BE2C (cell line): ENCODE measurements around the gene TAS2R7. TPM values are rescaled to one million over a fixed set of nuclear protein-coding genes. Genes with fewer than 3 reads are reported as not detected.

Experiments
- DNase-seq: peaks from one replicate; pipeline ENCODE4 v3.0.0-alpha.2; 2020
- H3K27me3 ChIP-seq: fragments of 250-450 bp; sonication (Bioruptor Pico); 2 replicates; pipeline ENCODE4 v1.5.1; 2020; ENCODE audit warnings: mild to moderate bottlenecking
- H3K36me3 ChIP-seq: fragments of 250-450 bp; sonication (Bioruptor Pico); 2 replicates; pipeline ENCODE4 v1.5.1; 2020; ENCODE audit warnings: mild to moderate bottlenecking
- H3K4me1 ChIP-seq: fragments of 250-450 bp; sonication (Bioruptor Pico); 2 replicates; pipeline ENCODE4 v1.5.1; 2020
- H3K4me3 ChIP-seq: 2 replicates; pipeline ENCODE4 v1.5.1; 2011; ENCODE audit warnings: low read depth, low read length
- H3K9me3 ChIP-seq: fragments of 250-450 bp; sonication (Bioruptor Pico); 2 replicates; pipeline ENCODE4 v1.5.1; 2020
- polyA plus RNA-seq: library from polyadenylated mRNA; unstranded; fragments of >200 nt; gene quantifications from one replicate; pipeline ENCODE4 v1.2.1, GENCODE V29; 2012; ENCODE audit warnings: low read depth, missing spikeins; ENCODE audit not compliant: insufficient read length, insufficient read depth
- TF ChIP-seq, protein P1 (sequence below): IDR thresholded peaks from 2 replicates; pipeline ENCODE4 v1.5.1; 2012; ENCODE audit warnings: mild to moderate bottlenecking, low read depth, low read length

TAS2R7 gene, protein sequence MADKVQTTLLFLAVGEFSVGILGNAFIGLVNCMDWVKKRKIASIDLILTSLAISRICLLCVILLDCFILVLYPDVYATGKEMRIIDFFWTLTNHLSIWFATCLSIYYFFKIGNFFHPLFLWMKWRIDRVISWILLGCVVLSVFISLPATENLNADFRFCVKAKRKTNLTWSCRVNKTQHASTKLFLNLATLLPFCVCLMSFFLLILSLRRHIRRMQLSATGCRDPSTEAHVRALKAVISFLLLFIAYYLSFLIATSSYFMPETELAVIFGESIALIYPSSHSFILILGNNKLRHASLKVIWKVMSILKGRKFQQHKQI
- polyA plus RNA-seq = not detected

DNA sequence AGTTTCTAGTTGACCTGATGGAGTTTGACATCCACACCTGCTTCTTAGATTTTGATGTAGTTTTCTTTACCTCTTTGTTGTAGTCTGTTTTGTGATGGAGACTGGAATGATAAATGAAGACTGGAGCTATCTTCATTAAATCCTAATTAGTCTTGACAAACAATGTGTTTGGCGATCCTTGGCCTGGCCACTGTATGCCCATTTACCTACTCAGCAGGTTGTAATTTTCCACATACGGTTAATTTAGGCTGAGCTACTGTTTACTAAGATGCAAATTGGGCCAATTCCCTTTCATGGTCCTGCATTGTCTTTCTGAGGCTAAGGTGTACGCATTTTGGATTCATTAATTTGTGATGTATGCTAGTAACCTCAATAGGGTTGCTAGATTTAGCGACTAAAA is at the start of gene TAS2R7:
Gene TAS2R7 (minus strand): TSS at position 41 of the 400 bp plus-strand sequence. CDS start 57 bp downstream, outside the sequence.
- Histone ChIP-seq H3K4me3 (no peak within 1 kb of the TSS), H3K36me3 (no peaks in the 10 kb centered on the region), H3K4me1 (no peaks in the 10 kb centered on the region), H3K27me3 (peaks cover 2% of the 10 kb centered on the region), H3K9me3 (no peaks in the 10 kb centered on the region)
- TF ChIP-seq, protein P1, sequence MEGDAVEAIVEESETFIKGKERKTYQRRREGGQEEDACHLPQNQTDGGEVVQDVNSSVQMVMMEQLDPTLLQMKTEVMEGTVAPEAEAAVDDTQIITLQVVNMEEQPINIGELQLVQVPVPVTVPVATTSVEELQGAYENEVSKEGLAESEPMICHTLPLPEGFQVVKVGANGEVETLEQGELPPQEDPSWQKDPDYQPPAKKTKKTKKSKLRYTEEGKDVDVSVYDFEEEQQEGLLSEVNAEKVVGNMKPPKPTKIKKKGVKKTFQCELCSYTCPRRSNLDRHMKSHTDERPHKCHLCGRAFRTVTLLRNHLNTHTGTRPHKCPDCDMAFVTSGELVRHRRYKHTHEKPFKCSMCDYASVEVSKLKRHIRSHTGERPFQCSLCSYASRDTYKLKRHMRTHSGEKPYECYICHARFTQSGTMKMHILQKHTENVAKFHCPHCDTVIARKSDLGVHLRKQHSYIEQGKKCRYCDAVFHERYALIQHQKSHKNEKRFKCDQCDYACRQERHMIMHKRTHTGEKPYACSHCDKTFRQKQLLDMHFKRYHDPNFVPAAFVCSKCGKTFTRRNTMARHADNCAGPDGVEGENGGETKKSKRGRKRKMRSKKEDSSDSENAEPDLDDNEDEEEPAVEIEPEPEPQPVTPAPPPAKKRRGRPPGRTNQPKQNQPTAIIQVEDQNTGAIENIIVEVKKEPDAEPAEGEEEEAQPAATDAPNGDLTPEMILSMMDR = no peak
- no peak for DNase-seq

DNA sequence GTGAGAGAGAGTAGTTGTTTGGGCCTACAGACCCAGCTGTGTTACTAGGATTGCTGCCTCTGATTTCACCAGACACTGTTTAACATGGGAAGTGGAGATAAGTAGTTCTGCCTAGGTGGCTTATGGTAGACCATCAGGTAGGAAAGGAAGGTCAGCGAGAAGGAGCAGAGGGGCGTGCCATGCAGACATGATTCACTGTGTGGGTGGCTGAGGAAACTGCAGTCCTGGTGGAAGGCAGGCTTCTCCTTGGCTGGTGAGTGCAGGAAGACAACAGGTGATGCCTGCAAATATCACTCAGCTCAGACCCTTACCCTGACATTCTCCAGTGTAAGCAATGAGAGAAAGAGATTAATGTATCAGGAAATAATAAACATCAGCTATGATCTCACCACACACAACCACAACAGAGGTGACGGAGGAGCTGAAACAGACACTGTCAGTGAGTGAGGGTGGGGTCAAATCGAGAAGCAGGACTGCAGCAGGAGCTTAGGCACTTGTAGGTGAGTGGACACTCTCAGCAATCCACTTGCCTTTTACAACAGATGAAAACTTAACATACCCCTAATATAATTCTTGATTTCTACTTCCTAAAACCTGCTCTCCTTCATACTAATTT is 48.9 kb upstream of the TAS2R7 start:
- H3K9me3 ChIP-seq = no peaks in the 10 kb centered on the region
- H3K4me3 ChIP-seq = no peak overlapping the region
- TF ChIP-seq, protein P1 = no peak
- H3K36me3 ChIP-seq = no peaks in the 10 kb centered on the region
- H3K27me3 ChIP-seq = no peaks in the 10 kb centered on the region
- DNase-seq = no peak
- H3K4me1 ChIP-seq = no peaks in the 10 kb centered on the region

DNA sequence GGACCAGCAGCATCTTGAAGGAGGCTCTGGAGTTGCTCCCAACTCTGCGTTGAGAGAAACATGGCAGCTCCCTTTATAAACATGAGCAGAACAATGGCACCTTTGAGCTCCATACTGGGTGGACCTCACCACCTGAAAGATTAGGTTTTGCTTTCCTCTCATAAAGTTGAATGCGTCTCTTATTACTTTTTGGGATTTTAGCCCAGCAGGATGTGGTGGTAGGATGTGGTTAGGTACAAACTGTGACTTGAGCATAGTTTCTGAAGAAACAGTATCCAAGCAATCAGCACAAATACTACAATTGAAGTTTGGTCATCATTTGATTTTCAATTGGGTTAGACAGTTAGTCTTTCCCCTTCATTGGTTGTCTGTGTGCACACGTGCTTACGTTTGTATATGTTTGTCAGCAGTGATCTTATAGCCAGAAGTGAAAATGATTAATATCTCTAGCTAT is 47.0 kb upstream of the TAS2R7 start, which contains the start of gene PRR4:
Gene PRR4 (minus strand): TSS at position 51 of the 454 bp plus-strand sequence. CDS start 38 bp downstream, at position 13.
- no peaks in the 10 kb centered on the region for H3K9me3 ChIP-seq
- DNase-seq = no peak
- TF ChIP-seq, protein P1 = no peak
- no peaks in the 10 kb centered on the region for H3K4me1 ChIP-seq
- H3K4me3 ChIP-seq = no peak within 1 kb of the TSS
- no peaks in the 10 kb centered on the region for H3K27me3 ChIP-seq
- H3K36me3 ChIP-seq = no peaks in the 10 kb centered on the region

DNA sequence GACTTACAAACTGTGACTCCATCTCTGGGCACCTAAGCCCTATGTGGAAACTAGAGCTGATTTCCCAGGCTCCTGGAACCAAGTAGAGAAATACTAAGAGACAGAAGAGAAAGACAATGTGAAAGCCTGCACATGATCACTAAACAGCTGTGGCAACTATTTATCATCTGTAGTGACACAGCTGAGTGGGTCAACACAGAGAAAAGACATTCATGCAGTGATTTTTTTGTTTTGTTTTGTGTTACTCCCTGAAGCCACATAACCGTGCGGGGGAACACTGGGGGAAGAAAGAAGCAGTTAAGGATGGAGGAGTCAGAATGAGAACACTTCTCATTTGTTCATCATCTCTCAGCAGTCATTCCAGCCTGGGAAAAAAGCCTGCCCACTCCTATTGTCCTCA is 45.3 kb upstream of the TAS2R7 start:
- TF ChIP-seq, protein P1 = no peak
- no peak for DNase-seq
- no peak overlapping the region for H3K4me3 ChIP-seq

DNA sequence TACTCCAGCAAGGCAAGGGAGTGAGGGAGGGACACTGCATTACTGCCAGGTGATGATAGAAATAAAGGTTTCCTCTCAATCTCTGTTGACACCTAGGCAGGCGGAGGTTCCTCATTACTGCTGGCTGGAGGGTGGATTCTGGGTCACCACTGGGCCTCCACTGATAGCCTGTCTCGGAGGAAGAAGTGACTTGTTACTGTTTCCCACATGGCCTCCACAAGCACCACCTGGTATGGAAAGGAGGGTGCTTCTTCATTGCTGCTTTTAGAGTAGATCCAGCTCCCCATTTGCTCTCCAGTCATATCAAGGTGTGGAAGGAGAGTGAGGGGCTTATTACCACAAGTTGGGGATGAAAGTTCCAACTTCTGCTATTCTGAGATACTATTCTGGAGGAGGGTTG is 40.4 kb upstream of the TAS2R7 start:
- TF ChIP-seq, protein P1 = no peak
- no peaks in the 10 kb centered on the region for H3K4me1 ChIP-seq
- H3K4me3 ChIP-seq = no peak overlapping the region
- H3K9me3 ChIP-seq = no peaks in the 10 kb centered on the region
- no peaks in the 10 kb centered on the region for H3K36me3 ChIP-seq
- no peak for DNase-seq
- H3K27me3 ChIP-seq = no peaks in the 10 kb centered on the region

More for the DNA sequence above, 45.3 kb upstream of the TAS2R7 start:
- Histone ChIP-seq H3K4me1 (no peaks in the 10 kb centered on the region), H3K36me3 (no peaks in the 10 kb centered on the region), H3K9me3 (no peaks in the 10 kb centered on the region), H3K27me3 (no peaks in the 10 kb centered on the region)

DNA sequence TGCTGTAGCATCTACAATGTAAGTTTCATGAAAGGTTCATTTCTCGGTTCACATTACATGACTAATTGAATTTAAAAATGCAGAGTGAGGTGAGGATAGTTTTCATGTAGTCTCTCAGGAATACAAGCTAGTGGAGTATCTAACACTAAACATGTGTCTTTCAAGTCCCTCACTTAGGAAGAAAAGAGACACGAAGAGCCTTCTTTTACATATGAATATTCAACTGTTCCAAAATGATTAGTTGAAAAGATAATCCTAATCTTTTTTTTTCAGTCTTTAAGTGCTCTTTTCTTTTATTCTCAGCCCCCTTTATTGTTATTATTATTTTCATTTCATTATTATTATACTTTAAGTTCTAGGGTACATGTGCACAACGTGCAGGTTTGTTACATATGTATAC is 36.0 kb upstream of the TAS2R7 start:
- Histone ChIP-seq H3K4me1 (no peaks in the 10 kb centered on the region), H3K27me3 (no peaks in the 10 kb centered on the region), H3K4me3 (no peak overlapping the region), H3K36me3 (no peaks in the 10 kb centered on the region), H3K9me3 (no peaks in the 10 kb centered on the region)
- TF ChIP-seq, protein P1 = no peak
- no peak for DNase-seq
